Breast epithelium (tissue), 3 donors: ENCODE results near the gene DNAH8.

ENCODE experiments used
- POLR2A ChIP-seq: fragments of 450-650 bp; IDR thresholded peaks from one replicate; pipeline ENCODE4 v1.6.1; 2016; ENCODE audit warnings: antibody characterized with exemption, mild to moderate bottlenecking, moderate library complexity
- POLR2AphosphoS5 ChIP-seq, 3 donors: sonication (generic); formaldehyde crosslinking; IDR thresholded peaks; one replicate each; pipeline ENCODE4 v1.6.1; 2017; ENCODE audit warnings: antibody characterized with exemption in 3 of 3
- TF ChIP-seq, protein P1 (sequence below), 3 donors: fragments of 450-650 bp; IDR thresholded peaks; one replicate each; pipeline ENCODE4 v1.5.1; 2016 to 2017; ENCODE audit warnings: antibody characterized with exemption in 3 of 3, mild to moderate bottlenecking in 3 of 3, moderate library complexity in 3 of 3

DNA sequence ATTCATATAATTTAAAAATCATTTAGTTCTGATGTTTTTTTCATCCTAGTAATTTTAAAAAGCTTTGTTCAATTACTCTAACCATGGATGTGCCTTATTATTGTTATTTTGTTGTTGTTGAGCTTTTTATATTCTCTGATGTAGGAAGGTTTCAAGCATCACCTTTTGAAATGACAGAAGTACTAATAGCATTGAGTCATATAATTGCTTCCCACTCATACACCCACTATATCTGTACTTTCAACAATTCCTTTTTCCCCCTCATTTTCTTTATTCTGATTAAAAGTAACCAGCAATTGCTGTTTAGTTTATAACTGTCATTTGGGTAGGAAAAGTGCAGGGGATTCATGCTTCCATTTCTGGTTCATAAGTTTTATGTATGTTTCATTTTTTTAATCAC, 38.6 kb downstream of the DNAH8 start:
- TF ChIP-seq, protein P1, sequence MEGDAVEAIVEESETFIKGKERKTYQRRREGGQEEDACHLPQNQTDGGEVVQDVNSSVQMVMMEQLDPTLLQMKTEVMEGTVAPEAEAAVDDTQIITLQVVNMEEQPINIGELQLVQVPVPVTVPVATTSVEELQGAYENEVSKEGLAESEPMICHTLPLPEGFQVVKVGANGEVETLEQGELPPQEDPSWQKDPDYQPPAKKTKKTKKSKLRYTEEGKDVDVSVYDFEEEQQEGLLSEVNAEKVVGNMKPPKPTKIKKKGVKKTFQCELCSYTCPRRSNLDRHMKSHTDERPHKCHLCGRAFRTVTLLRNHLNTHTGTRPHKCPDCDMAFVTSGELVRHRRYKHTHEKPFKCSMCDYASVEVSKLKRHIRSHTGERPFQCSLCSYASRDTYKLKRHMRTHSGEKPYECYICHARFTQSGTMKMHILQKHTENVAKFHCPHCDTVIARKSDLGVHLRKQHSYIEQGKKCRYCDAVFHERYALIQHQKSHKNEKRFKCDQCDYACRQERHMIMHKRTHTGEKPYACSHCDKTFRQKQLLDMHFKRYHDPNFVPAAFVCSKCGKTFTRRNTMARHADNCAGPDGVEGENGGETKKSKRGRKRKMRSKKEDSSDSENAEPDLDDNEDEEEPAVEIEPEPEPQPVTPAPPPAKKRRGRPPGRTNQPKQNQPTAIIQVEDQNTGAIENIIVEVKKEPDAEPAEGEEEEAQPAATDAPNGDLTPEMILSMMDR (IDR thresholded peaks at IDR 0.05), result no peak
- no peak for TF ChIP-seq POLR2AphosphoS5 (IDR thresholded peaks at IDR 0.05)
- no peak for TF ChIP-seq POLR2A
